NCI-H774 (cell line): ENCODE results near the gene ARHGEF10L.

ENCODE experiments used
- DNase-seq: peaks from one replicate; lab custom pipeline; 2025; lab: John Stamatoyannopoulos, UW

ARHGEF10L gene

GRCh38 chr1:17568014-17568900 is 28.8 kb downstream of the ARHGEF10L start:
- no peak for DNase-seq

GRCh38 chr1:17569200-17570139 is 30.0 kb downstream of the ARHGEF10L start:
- DNase-seq, result no peak

GRCh38 chr1:17570228-17570627 is 30.7 kb downstream of the ARHGEF10L start:
- DNase-seq, result no peak

- no peak for DNase-seq
These were observed 32.9 kb downstream of the ARHGEF10L start for GRCh38 chr1:17572264-17572985.

GRCh38 chr1:17573518-17574041 is 34.1 kb downstream of the ARHGEF10L start:
- DNase-seq, result no peak

GRCh38 chr1:17574516-17574915 is 35.0 kb downstream of the ARHGEF10L start:
- DNase-seq, result no peak

GRCh38 chr1:17575797-17576518 is 36.5 kb downstream of the ARHGEF10L start:
- no peak for DNase-seq

- DNase-seq, result no peak
These were observed 37.0 kb downstream of the ARHGEF10L start for GRCh38 chr1:17576519-17576853.

GRCh38 chr1:17577907-17578297 is 38.4 kb downstream of the ARHGEF10L start:
- DNase-seq, result no peak

- no peak for DNase-seq
These were observed 40.7 kb downstream of the ARHGEF10L start for GRCh38 chr1:17579951-17580939.

GRCh38 chr1:17581389-17582123 is 42.1 kb downstream of the ARHGEF10L start:
- no peak for DNase-seq

- no peak for DNase-seq
These were observed 42.8 kb downstream of the ARHGEF10L start for GRCh38 chr1:17582124-17582774.

- no peak for DNase-seq
These were observed 45.0 kb downstream of the ARHGEF10L start for GRCh38 chr1:17584539-17584938.

- DNase-seq, result no peak
These were observed 45.9 kb downstream of the ARHGEF10L start for GRCh38 chr1:17585266-17585987.

- no peak for DNase-seq
These were observed 46.9 kb downstream of the ARHGEF10L start for GRCh38 chr1:17586172-17586964.

- DNase-seq, result no peak
These were observed 48.2 kb downstream of the ARHGEF10L start for GRCh38 chr1:17587693-17588047.
